DND-41 (cell line): Measurements from ENCODE around the gene KCNN2.

Source experiments
- ATAC-seq: fragments of 200-7000 bp; cut with Tn5 transposase; 3 replicates; pipeline ENCODE4 v1.9.1; 2021; ENCODE audit warnings: low read depth; ENCODE audit not compliant: insufficient read depth
- DNase-seq: peaks from one replicate; pipeline ENCODE4 v3.0.0-alpha.2; 2020
- H2AFZ ChIP-seq: 2 replicates; pipeline ENCODE4 v1.6.0; 2012; ENCODE audit warnings: low read depth, low read length
- H3K27ac ChIP-seq: 2 replicates; pipeline ENCODE4 v1.5.1; 2012; ENCODE audit warnings: low read length, inconsistent platforms
- H3K27me3 ChIP-seq: fragments of 200-600 bp; sonication (generic); 2 replicates; pipeline ENCODE4 v1.6.0; 2012; ENCODE audit warnings: low read length, mild to moderate bottlenecking, inconsistent platforms; ENCODE audit not compliant: insufficient read depth, poor library complexity
- H3K36me3 ChIP-seq: 2 replicates; pipeline ENCODE4 v1.5.1; 2012; ENCODE audit warnings: low read length, inconsistent platforms; ENCODE audit not compliant: insufficient read depth
- H3K4me1 ChIP-seq: 2 replicates; pipeline ENCODE4 v1.5.1; 2012; ENCODE audit warnings: mild to moderate bottlenecking, low read length; ENCODE audit not compliant: insufficient read depth
- H3K4me2 ChIP-seq: 2 replicates; pipeline ENCODE4 v1.6.0; 2012; ENCODE audit warnings: mild to moderate bottlenecking, moderate library complexity, low read length, inconsistent platforms; ENCODE audit not compliant: insufficient read depth
- H3K4me3 ChIP-seq, 2 experiments: fragments of 200-600 bp in 1 of 2; shearing (Covaris generic) in 1 of 2; 2 replicates each; pipeline ENCODE4 v1.5.1; 2012 to 2016; ENCODE audit warnings: inconsistent platforms in 2 of 2, low read length in 2 of 2, mild to moderate bottlenecking in 2 of 2, low read depth in 1 of 2, moderate library complexity in 1 of 2
- H3K79me2 ChIP-seq: 2 replicates; pipeline ENCODE4 v1.6.0; 2012; ENCODE audit warnings: low read length, inconsistent platforms; ENCODE audit not compliant: insufficient read depth
- H3K9ac ChIP-seq: 2 replicates; pipeline ENCODE4 v1.6.0; 2012; ENCODE audit warnings: low read depth, mild to moderate bottlenecking, inconsistent platforms, low read length, moderate library complexity
- H3K9me3 ChIP-seq: 2 replicates; pipeline ENCODE4 v1.5.1; 2012; ENCODE audit warnings: low read length, moderate library complexity, mild to moderate bottlenecking, inconsistent platforms; ENCODE audit not compliant: insufficient read depth, severe bottlenecking
- H4K20me1 ChIP-seq: 2 replicates; pipeline ENCODE4 v1.6.0; 2012; ENCODE audit warnings: low read length; ENCODE audit not compliant: insufficient read depth
- EZH2 ChIP-seq: IDR thresholded peaks from 3 replicates; pipeline ENCODE4 v1.6.1; 2012; ENCODE audit warnings: borderline replicate concordance, low read depth, mild to moderate bottlenecking, moderate library complexity, low read length, inconsistent platforms; ENCODE audit not compliant: severe bottlenecking
- TF ChIP-seq, protein P1 (sequence below): IDR thresholded peaks from 2 replicates; pipeline ENCODE4 v1.5.1; 2012; ENCODE audit warnings: borderline replicate concordance, low read length, moderate library complexity, mild to moderate bottlenecking; ENCODE audit not compliant: poor library complexity, severe bottlenecking; ENCODE audit errors: extremely low read depth

Gene KCNN2

GRCh38 chr5:114416254-114416653 lies 54.4 kb downstream of the KCNN2 start:
- no peaks in the 10 kb centered on the region for H3K79me2 ChIP-seq

GRCh38 chr5:114417519-114417918 lies 55.6 kb downstream of the KCNN2 start:
- no peaks in the 10 kb centered on the region for H3K9me3 ChIP-seq
- DNase-seq (no peak), ATAC-seq (no peak)
- H3K79me2 ChIP-seq = no peaks in the 10 kb centered on the region
- no peak overlapping the region for H3K27ac ChIP-seq
- H4K20me1 ChIP-seq = no peaks in the 10 kb centered on the region
- no peak for TF ChIP-seq EZH2
- TF ChIP-seq, protein P1, sequence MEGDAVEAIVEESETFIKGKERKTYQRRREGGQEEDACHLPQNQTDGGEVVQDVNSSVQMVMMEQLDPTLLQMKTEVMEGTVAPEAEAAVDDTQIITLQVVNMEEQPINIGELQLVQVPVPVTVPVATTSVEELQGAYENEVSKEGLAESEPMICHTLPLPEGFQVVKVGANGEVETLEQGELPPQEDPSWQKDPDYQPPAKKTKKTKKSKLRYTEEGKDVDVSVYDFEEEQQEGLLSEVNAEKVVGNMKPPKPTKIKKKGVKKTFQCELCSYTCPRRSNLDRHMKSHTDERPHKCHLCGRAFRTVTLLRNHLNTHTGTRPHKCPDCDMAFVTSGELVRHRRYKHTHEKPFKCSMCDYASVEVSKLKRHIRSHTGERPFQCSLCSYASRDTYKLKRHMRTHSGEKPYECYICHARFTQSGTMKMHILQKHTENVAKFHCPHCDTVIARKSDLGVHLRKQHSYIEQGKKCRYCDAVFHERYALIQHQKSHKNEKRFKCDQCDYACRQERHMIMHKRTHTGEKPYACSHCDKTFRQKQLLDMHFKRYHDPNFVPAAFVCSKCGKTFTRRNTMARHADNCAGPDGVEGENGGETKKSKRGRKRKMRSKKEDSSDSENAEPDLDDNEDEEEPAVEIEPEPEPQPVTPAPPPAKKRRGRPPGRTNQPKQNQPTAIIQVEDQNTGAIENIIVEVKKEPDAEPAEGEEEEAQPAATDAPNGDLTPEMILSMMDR = no peak
- H3K36me3 ChIP-seq = no peaks in the 10 kb centered on the region
- H2AFZ ChIP-seq = no peak overlapping the region
- H3K4me2 ChIP-seq = no peak overlapping the region
- no peak overlapping the region for H3K9ac ChIP-seq
- no peak overlapping the region for H3K4me3 ChIP-seq
- no peaks in the 10 kb centered on the region for H3K4me1 ChIP-seq
- no peaks in the 10 kb centered on the region for H3K27me3 ChIP-seq

More at GRCh38 chr5:114416254-114416653, 54.4 kb downstream of the KCNN2 start:
- no peaks in the 10 kb centered on the region for H3K4me1 ChIP-seq
- H3K36me3 ChIP-seq = no peaks in the 10 kb centered on the region
- no peak overlapping the region for H3K27ac ChIP-seq
- no peak for TF ChIP-seq EZH2
- TF ChIP-seq, protein P1 = no peak
- H2AFZ ChIP-seq = no peak overlapping the region
- ATAC-seq = no peak
- H3K27me3 ChIP-seq = no peaks in the 10 kb centered on the region
- DNase-seq = no peak
- no peak overlapping the region for H3K4me2 ChIP-seq
- H3K9me3 ChIP-seq = no peaks in the 10 kb centered on the region
- no peak overlapping the region for H3K4me3 ChIP-seq
- no peaks in the 10 kb centered on the region for H4K20me1 ChIP-seq
- H3K9ac ChIP-seq = no peak overlapping the region

GRCh38 chr5:114418176-114419066 lies 56.6 kb downstream of the KCNN2 start:
- Histone ChIP-seq H3K36me3 (no peaks in the 10 kb centered on the region), H3K4me3 (no peak overlapping the region), H3K79me2 (no peaks in the 10 kb centered on the region), H3K27me3 (no peaks in the 10 kb centered on the region), H3K27ac (no peak overlapping the region), H3K9ac (no peak overlapping the region), H3K4me1 (no peaks in the 10 kb centered on the region), H3K4me2 (no peak overlapping the region), H4K20me1 (no peaks in the 10 kb centered on the region), H3K9me3 (no peaks in the 10 kb centered on the region), H2AFZ (no peak overlapping the region)
- DNase-seq = no peak
- no peak for ATAC-seq
- TF ChIP-seq EZH2 = no peak
- TF ChIP-seq, protein P1 = no peak
